Stomach (tissue), 4 donors: ENCODE data around the gene TPRG1.

Experiments used
- EP300 ChIP-seq: sonication (generic); formaldehyde crosslinking; IDR thresholded peaks from one replicate; pipeline ENCODE4 v1.6.1; 2017; ENCODE audit warnings: antibody characterized with exemption
- POLR2A ChIP-seq, 4 donors: fragments of 450-650 bp; IDR thresholded peaks; one replicate each; pipeline ENCODE4 v1.6.1; 2016; ENCODE audit warnings: antibody characterized with exemption in 4 of 4, control low read depth in 2 of 4, mild to moderate bottlenecking in 1 of 4, moderate library complexity in 1 of 4
- POLR2AphosphoS5 ChIP-seq, 3 donors: sonication (generic); formaldehyde crosslinking; IDR thresholded peaks; one replicate each; pipeline ENCODE4 v1.6.1; 2016; ENCODE audit warnings: antibody characterized with exemption in 3 of 3
- TF ChIP-seq, protein P1 (sequence below), 7 experiments: fragments of 450-650 bp in 4 of 7; fragments of 200-600 bp in 3 of 7; sonication (generic) in 3 of 7; IDR thresholded peaks; one replicate each; pipeline ENCODE4 v1.5.1; 2016 to 2019; ENCODE audit warnings: antibody characterized with exemption in 7 of 7, control low read depth in 2 of 7, mild to moderate bottlenecking in 1 of 7

- no peak for TF ChIP-seq POLR2AphosphoS5 (IDR thresholded peaks at IDR 0.05)
- no peak for TF ChIP-seq EP300
- no peak for TF ChIP-seq POLR2A (IDR thresholded peaks at IDR 0.05)
- TF ChIP-seq, protein P1, sequence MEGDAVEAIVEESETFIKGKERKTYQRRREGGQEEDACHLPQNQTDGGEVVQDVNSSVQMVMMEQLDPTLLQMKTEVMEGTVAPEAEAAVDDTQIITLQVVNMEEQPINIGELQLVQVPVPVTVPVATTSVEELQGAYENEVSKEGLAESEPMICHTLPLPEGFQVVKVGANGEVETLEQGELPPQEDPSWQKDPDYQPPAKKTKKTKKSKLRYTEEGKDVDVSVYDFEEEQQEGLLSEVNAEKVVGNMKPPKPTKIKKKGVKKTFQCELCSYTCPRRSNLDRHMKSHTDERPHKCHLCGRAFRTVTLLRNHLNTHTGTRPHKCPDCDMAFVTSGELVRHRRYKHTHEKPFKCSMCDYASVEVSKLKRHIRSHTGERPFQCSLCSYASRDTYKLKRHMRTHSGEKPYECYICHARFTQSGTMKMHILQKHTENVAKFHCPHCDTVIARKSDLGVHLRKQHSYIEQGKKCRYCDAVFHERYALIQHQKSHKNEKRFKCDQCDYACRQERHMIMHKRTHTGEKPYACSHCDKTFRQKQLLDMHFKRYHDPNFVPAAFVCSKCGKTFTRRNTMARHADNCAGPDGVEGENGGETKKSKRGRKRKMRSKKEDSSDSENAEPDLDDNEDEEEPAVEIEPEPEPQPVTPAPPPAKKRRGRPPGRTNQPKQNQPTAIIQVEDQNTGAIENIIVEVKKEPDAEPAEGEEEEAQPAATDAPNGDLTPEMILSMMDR (IDR thresholded peaks at IDR 0.05) = no peak
Measured at GRCh38 chr3:189170559-189170958, 1.2 kb upstream of the TPRG1 start.
